Measurements from ENCODE around the gene PTEN.
"Not testable (repeated sequence)": the region's sequence is repeated elsewhere in the genome, so short reads cannot be mapped to it uniquely, and the experiment has no call there.

PTEN gene

GRCh38 chr10:87846023-87846422 lies 17.4 kb upstream of the PTEN start:
- DNase-seq: no peak

GRCh38 chr10:87846711-87847110 lies 16.7 kb upstream of the PTEN start:
- DNase-seq: not testable (repeated sequence)

- peak; percentile 23 for DNase-seq
Observed at GRCh38 chr10:87847550-87847949, 15.9 kb upstream of the PTEN start.

- DNase-seq: no peak
Observed at GRCh38 chr10:87849001-87849400, 14.4 kb upstream of the PTEN start.

- DNase-seq: peak; percentile 37
Observed at GRCh38 chr10:87850742-87851205, 12.7 kb upstream of the PTEN start.

- DNase-seq: no peak
Observed at GRCh38 chr10:87852089-87852488, 11.3 kb upstream of the PTEN start.

GRCh38 chr10:87855247-87855646 lies 8.2 kb upstream of the PTEN start:
- DNase-seq: not testable (repeated sequence)

GRCh38 chr10:87855665-87856064 lies 7.8 kb upstream of the PTEN start:
- not testable (repeated sequence) for DNase-seq

GRCh38 chr10:87860156-87860795 lies 3.1 kb upstream of the PTEN start:
- peak; percentile 73 for DNase-seq

- no peak for DNase-seq
Observed at GRCh38 chr10:87860816-87861403, 2.5 kb upstream of the PTEN start.

GRCh38 chr10:87861566-87861952 lies 1.9 kb upstream of the PTEN start:
- DNase-seq: peak; percentile 83

- peak; percentile 95 for DNase-seq
Observed at GRCh38 chr10:87861953-87862678, 1.3 kb upstream of the PTEN start.

GRCh38 chr10:87862679-87863052 lies 759 bp upstream of the PTEN start:
- DNase-seq: peak; percentile 60

GRCh38 chr10:87863951-87864495 lies 598 bp downstream of the PTEN start:
- DNase-seq: peak; percentile 53

- peak; percentile 34 for DNase-seq
Observed at GRCh38 chr10:87864496-87865059, 1.2 kb downstream of the PTEN start.

- DNase-seq: no peak
Observed at GRCh38 chr10:87865241-87865881, 1.9 kb downstream of the PTEN start.

- no peak for DNase-seq
Observed at GRCh38 chr10:87866412-87866974, 3.1 kb downstream of the PTEN start.

- no peak for DNase-seq
Observed at GRCh38 chr10:87867453-87867852, 4.0 kb downstream of the PTEN start.

- no peak for DNase-seq
Observed at GRCh38 chr10:87868277-87868676, 4.9 kb downstream of the PTEN start.

GRCh38 chr10:87869139-87869538 lies 5.7 kb downstream of the PTEN start:
- not testable (repeated sequence) for DNase-seq

- DNase-seq: no peak
Observed at GRCh38 chr10:87869773-87870551, 6.5 kb downstream of the PTEN start.

GRCh38 chr10:87872828-87873227 lies 9.4 kb downstream of the PTEN start:
- no peak for DNase-seq

All from suppressor macrophage treated with lipopolysaccharide for 4 hours (primary cell).